ENCODE measurements around the gene AREG. TPM values are rescaled to one million over a fixed set of nuclear protein-coding genes. Genes with fewer than 3 reads are reported as not detected.

Gene AREG
- total and polyA plus RNA-seq, 9 of the 15 experiments (the other 6 are each of a cell fraction or from before 2014, with no cell fraction given), result 1.4 to 7.7 (median 5.4) TPM

DNA sequence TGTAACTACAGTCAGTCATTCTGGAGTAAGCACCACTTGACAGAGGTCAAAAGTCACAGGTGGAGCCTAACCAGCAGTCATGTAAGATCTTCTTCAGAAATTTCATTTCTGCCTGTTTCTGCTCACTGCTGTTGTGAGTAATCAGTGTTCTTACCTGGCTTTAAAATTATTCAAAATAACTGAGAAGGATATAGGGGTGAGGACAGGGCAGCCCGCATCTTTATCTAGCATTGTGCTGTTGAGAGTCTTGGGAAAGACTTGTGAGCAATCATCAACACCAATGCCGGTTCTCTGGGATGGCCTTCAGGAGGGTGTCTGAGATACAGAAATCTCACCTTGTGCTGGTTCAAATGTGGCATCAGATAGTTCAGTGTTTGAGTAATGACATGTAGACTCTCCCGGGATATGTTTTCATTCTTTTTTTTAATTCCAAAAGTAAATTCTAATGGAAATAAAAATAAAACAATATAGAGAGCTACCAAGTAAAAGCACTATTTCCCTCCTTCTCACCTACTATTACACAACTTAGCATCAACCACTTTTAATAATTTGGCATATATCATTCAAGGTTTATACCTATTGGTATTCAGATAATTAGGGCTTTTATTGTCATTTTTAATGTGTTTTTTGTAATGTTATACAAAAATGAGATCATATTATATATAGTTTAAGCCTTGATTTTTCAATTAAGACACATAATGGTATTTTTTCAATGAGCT lies 37.1 kb downstream of the AREG start:
- no peak for DNase-seq (ENCODE audit: extremely low read depth in 1 of 4, low spot score in 3 of 4)
- in situ Hi-C loops (cut with MboI) (no loop called here), intact Hi-C loops (cut with micrococcal nuclease) (no loop called here)
- H3K9me3 ChIP-seq (replicated peaks; ENCODE audit: control insufficient read depth, insufficient read depth, low read depth, low read length), result no peaks in the 10 kb centered on the region
- POLR2A ChIA-PET, result interaction anchor here (0.6 kb wide), 1 partner anchor 101 kb away, joined by 3 read pairs; no protein-coding TSS in a partner anchor
- H3K36me3 ChIP-seq (ENCODE audit: control insufficient read depth, insufficient read depth, low read length), result no peaks in the 10 kb centered on the region
- BruUV-seq (replicated peaks), result no TSS peak
- ATAC-seq, result peak; percentile 39; the same call in 2 of the 3 replicates
- H3K27me3 ChIP-seq (ENCODE audit: control insufficient read depth in 2 of 2, insufficient read depth in 2 of 2, low read length in 2 of 2), result no peaks in the 10 kb centered on the region
- H3K4me2 ChIP-seq (ENCODE audit: insufficient read depth, low read length), result no peak overlapping the region
- H3K4me3 ChIP-seq, result no peak overlapping the region
- H4K20me1 ChIP-seq (replicated peaks; ENCODE audit: control insufficient read depth, insufficient read depth, low read length), result no peaks in the 10 kb centered on the region
- no peaks in the 10 kb centered on the region for H3K9me1 ChIP-seq (ENCODE audit: control insufficient read depth, insufficient read depth, low read length)
- no peaks in the 10 kb centered on the region for H3K79me2 ChIP-seq (ENCODE audit: control insufficient read depth, insufficient read depth, low read length)
- no peak overlapping the region for H3K27ac ChIP-seq (ENCODE audit: extremely low read depth, low read depth, low read length)
- no peak for FAIRE-seq
- peaks cover 0 to 7% of the 10 kb centered on the region in 2 experiments; a peak in 2 of 5 replicates for H3K4me1 ChIP-seq (replicated peaks in 1 of 2; ENCODE audit: control insufficient read depth in 2 of 2, insufficient read depth in 2 of 2, low read length in 2 of 2)
- CTCF ChIA-PET (ENCODE audit: low intra/inter-chr PET ratio), result no interaction called here
- 72% methylated on average over 3 of the region's 3 CpGs for WGBS (ENCODE audit: insufficient coverage, low coverage, missing lambda C conversion rate)
- TF ChIP-seq ZNF584 (CRISPR knock-in tag; IDR thresholded peaks at IDR 0.05; ENCODE audit: low read depth), result no peak
- no peak for TF ChIP-seq BRD4 (IDR thresholded peaks at IDR 0.05)
- no peak for TF ChIP-seq KAT7 (CRISPR knock-in tag; IDR thresholded peaks at IDR 0.05; ENCODE audit: borderline replicate concordance)
- TF ChIP-seq TSC22D4 (tag; IDR thresholded peaks at IDR 0.05), result no peak
- no peak for TF ChIP-seq CEBPG (CRISPR knock-in tag; IDR thresholded peaks at IDR 0.05)
- TF ChIP-seq CEBPG (tag; conservative IDR thresholded peaks at IDR 0.05 in 1 of 2, IDR thresholded peaks at IDR 0.05 in 1 of 2), result peak; percentile 61 to 93
- peak; percentile 87 for TF ChIP-seq CEBPB (tag; IDR thresholded peaks at IDR 0.05)
- TF ChIP-seq HSF4 (CRISPR knock-in tag; IDR thresholded peaks at IDR 0.05; ENCODE audit: borderline replicate concordance), result no peak
- TF ChIP-seq, protein P1, sequence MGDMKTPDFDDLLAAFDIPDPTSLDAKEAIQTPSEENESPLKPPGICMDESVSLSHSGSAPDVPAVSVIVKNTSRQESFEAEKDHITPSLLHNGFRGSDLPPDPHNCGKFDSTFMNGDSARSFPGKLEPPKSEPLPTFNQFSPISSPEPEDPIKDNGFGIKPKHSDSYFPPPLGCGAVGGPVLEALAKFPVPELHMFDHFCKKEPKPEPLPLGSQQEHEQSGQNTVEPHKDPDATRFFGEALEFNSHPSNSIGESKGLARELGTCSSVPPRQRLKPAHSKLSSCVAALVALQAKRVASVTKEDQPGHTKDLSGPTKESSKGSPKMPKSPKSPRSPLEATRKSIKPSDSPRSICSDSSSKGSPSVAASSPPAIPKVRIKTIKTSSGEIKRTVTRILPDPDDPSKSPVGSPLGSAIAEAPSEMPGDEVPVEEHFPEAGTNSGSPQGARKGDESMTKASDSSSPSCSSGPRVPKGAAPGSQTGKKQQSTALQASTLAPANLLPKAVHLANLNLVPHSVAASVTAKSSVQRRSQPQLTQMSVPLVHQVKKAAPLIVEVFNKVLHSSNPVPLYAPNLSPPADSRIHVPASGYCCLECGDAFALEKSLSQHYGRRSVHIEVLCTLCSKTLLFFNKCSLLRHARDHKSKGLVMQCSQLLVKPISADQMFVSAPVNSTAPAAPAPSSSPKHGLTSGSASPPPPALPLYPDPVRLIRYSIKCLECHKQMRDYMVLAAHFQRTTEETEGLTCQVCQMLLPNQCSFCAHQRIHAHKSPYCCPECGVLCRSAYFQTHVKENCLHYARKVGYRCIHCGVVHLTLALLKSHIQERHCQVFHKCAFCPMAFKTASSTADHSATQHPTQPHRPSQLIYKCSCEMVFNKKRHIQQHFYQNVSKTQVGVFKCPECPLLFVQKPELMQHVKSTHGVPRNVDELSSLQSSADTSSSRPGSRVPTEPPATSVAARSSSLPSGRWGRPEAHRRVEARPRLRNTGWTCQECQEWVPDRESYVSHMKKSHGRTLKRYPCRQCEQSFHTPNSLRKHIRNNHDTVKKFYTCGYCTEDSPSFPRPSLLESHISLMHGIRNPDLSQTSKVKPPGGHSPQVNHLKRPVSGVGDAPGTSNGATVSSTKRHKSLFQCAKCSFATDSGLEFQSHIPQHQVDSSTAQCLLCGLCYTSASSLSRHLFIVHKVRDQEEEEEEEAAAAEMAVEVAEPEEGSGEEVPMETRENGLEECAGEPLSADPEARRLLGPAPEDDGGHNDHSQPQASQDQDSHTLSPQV (IDR thresholded peaks at IDR 0.05), result no peak
- no peak for TF ChIP-seq ZNF175 (CRISPR knock-in tag; IDR thresholded peaks at IDR 0.05; ENCODE audit: low read depth)
- no peak for TF ChIP-seq ELF1 (tag; IDR thresholded peaks at IDR 0.05)
- no peak for TF ChIP-seq MAFG (tag; conservative IDR thresholded peaks at IDR 0.05)
- 0 out of 2 replicates have a peak overlapping the region, but pooled peaks have one; percentile 8 for H2AFZ ChIP-seq (ENCODE audit: low read depth, low read length)
- no peak overlapping the region for H3K9ac ChIP-seq (ENCODE audit: insufficient read depth in 1 of 2, low read depth in 2 of 2, low read length in 2 of 2)

Measured in K562 (cell line).